Measurements from ENCODE around the gene EIPR1.

DNA sequence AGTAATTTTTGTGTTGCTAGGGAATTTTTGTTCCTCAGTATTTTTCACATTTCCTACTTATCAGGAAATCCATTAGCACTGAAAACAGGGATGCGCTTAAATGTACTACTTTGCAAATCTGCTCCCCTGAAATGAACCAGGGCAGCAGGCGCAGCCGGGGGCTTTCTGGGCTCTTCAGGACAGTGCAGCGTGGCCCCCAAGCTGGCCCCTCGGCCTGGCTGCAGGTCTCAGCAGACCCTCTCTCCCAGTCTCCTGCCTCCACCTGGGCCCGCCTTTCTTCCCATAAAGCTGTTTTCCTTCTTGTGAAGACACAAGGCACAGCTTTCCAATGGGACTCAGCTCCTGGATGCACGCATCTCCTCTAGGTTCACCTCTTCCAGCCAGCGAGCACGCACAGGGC is 35.3 kb downstream of the EIPR1 start:
- TF ChIP-seq, protein P1, sequence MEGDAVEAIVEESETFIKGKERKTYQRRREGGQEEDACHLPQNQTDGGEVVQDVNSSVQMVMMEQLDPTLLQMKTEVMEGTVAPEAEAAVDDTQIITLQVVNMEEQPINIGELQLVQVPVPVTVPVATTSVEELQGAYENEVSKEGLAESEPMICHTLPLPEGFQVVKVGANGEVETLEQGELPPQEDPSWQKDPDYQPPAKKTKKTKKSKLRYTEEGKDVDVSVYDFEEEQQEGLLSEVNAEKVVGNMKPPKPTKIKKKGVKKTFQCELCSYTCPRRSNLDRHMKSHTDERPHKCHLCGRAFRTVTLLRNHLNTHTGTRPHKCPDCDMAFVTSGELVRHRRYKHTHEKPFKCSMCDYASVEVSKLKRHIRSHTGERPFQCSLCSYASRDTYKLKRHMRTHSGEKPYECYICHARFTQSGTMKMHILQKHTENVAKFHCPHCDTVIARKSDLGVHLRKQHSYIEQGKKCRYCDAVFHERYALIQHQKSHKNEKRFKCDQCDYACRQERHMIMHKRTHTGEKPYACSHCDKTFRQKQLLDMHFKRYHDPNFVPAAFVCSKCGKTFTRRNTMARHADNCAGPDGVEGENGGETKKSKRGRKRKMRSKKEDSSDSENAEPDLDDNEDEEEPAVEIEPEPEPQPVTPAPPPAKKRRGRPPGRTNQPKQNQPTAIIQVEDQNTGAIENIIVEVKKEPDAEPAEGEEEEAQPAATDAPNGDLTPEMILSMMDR (IDR thresholded peaks at IDR 0.05; ENCODE audit: poor library complexity, severe bottlenecking): no peak
- TF ChIP-seq, protein P2, sequence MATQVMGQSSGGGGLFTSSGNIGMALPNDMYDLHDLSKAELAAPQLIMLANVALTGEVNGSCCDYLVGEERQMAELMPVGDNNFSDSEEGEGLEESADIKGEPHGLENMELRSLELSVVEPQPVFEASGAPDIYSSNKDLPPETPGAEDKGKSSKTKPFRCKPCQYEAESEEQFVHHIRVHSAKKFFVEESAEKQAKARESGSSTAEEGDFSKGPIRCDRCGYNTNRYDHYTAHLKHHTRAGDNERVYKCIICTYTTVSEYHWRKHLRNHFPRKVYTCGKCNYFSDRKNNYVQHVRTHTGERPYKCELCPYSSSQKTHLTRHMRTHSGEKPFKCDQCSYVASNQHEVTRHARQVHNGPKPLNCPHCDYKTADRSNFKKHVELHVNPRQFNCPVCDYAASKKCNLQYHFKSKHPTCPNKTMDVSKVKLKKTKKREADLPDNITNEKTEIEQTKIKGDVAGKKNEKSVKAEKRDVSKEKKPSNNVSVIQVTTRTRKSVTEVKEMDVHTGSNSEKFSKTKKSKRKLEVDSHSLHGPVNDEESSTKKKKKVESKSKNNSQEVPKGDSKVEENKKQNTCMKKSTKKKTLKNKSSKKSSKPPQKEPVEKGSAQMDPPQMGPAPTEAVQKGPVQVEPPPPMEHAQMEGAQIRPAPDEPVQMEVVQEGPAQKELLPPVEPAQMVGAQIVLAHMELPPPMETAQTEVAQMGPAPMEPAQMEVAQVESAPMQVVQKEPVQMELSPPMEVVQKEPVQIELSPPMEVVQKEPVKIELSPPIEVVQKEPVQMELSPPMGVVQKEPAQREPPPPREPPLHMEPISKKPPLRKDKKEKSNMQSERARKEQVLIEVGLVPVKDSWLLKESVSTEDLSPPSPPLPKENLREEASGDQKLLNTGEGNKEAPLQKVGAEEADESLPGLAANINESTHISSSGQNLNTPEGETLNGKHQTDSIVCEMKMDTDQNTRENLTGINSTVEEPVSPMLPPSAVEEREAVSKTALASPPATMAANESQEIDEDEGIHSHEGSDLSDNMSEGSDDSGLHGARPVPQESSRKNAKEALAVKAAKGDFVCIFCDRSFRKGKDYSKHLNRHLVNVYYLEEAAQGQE (IDR thresholded peaks at IDR 0.05; ENCODE audit: borderline replicate concordance): no peak
- no peak for TF ChIP-seq EP300 (conservative IDR thresholded peaks at IDR 0.05; ENCODE audit: poor library complexity, severe bottlenecking)

Measured in neural cell (in vitro differentiated cells).